HEK293T (cell line): ENCODE data around the gene CXCL14.
"Not testable (repeated sequence)": the region's sequence is repeated elsewhere in the genome, so short reads cannot be mapped to it uniquely, and the experiment has no call there.

Experiments used
- CTCF ChIA-PET: fragments of 350-600 bp; formaldehyde crosslinking; extraction: SDS; loops from one replicate; lab custom pipeline; 2021; ENCODE audit warnings: antibody characterized with exemption, inconsistent platforms; lab: Yijun Ruan, JAX
- POLR2A ChIA-PET: fragments of 350-600 bp; formaldehyde crosslinking; extraction: SDS; loops from one replicate; lab custom pipeline; 2020; ENCODE audit warnings: antibody characterized with exemption, inconsistent platforms; lab: Yijun Ruan, JAX
- DNase-seq: peaks from one replicate; pipeline ENCODE4 v3.0.0; 2012; ENCODE audit warnings: mixed read lengths; ENCODE audit errors: extremely low spot score
- ARNT ChIP-seq: fragments of 450-650 bp; IDR thresholded peaks from 2 replicates; pipeline ENCODE4 v1.6.1; 2017; ENCODE audit warnings: mild to moderate bottlenecking
- BHLHE40 ChIP-seq: fragments of 450-650 bp; IDR thresholded peaks from 2 replicates; pipeline ENCODE4 v1.6.1; 2016; ENCODE audit warnings: mild to moderate bottlenecking, moderate library complexity, borderline replicate concordance
- CTBP1 ChIP-seq: fragments of 450-650 bp; IDR thresholded peaks from 2 replicates; pipeline ENCODE4 v1.6.1; 2016; ENCODE audit warnings: borderline replicate concordance
- ELF4 ChIP-seq: fragments of 450-650 bp; IDR thresholded peaks from 2 replicates; pipeline ENCODE4 v1.6.1; 2017; ENCODE audit warnings: antibody characterized with exemption
- FOXA1 ChIP-seq: fragments of 450-650 bp; IDR thresholded peaks from 2 replicates; pipeline ENCODE4 v1.6.1; 2016; ENCODE audit warnings: mild to moderate bottlenecking
- FOXK2 ChIP-seq: fragments of 450-650 bp; IDR thresholded peaks from 2 replicates; pipeline ENCODE4 v1.6.1; 2016; ENCODE audit warnings: mild to moderate bottlenecking
- FOXM1 ChIP-seq: fragments of 450-650 bp; IDR thresholded peaks from 2 replicates; pipeline ENCODE4 v1.6.1; 2017; ENCODE audit warnings: mild to moderate bottlenecking, borderline replicate concordance
- HDGF ChIP-seq: fragments of 450-650 bp; IDR thresholded peaks from 2 replicates; pipeline ENCODE4 v1.6.1; 2017; ENCODE audit warnings: antibody characterized with exemption, borderline replicate concordance
- L3MBTL2 ChIP-seq: fragments of 450-650 bp; conservative IDR thresholded peaks from 2 replicates; pipeline ENCODE4 v1.6.1; 2016; ENCODE audit warnings: mild to moderate bottlenecking
- LEF1 ChIP-seq: fragments of 450-650 bp; IDR thresholded peaks from 2 replicates; pipeline ENCODE4 v1.6.1; 2017; ENCODE audit warnings: mild to moderate bottlenecking, borderline replicate concordance
- NFRKB ChIP-seq: fragments of 450-650 bp; IDR thresholded peaks from 2 replicates; pipeline ENCODE4 v1.6.1; 2016; ENCODE audit warnings: mild to moderate bottlenecking, moderate library complexity
- PKNOX1 ChIP-seq: fragments of 450-650 bp; IDR thresholded peaks from 2 replicates; pipeline ENCODE4 v1.6.1; 2016
- SP1 ChIP-seq: fragments of 450-650 bp; IDR thresholded peaks from 2 replicates; pipeline ENCODE4 v1.6.1; 2017
- SUZ12 ChIP-seq: fragments of 450-650 bp; IDR thresholded peaks from 2 replicates; pipeline ENCODE4 v1.6.1; 2016; ENCODE audit warnings: mild to moderate bottlenecking
- TARDBP ChIP-seq: fragments of 450-650 bp; IDR thresholded peaks from 2 replicates; pipeline ENCODE4 v1.6.1; 2016
- ZNF384 ChIP-seq: fragments of 450-650 bp; IDR thresholded peaks from 2 replicates; pipeline ENCODE4 v1.6.1; 2016

Gene CXCL14

GRCh38 chr5:135533794-135534193, 45.0 kb downstream of the CXCL14 start:
- CTCF ChIA-PET = interaction anchor here (1.1 to 1.7 kb wide), 3 partner anchors 34 to 71 kb away, joined by 4 to 11 read pairs (median 5); no protein-coding TSS in a partner anchor
- DNase-seq = no peak
- TF ChIP-seq LEF1 (no peak), FOXM1 (no peak), ZNF384 (no peak), BHLHE40 (no peak), L3MBTL2 (no peak), TARDBP (no peak), SUZ12 (no peak), CTBP1 (no peak), FOXA1 (no peak)
- POLR2A ChIA-PET = interaction anchor here (1.5 kb wide), 1 partner anchor 45 kb away, joined by 3 read pairs; no protein-coding TSS in a partner anchor

- TF ChIP-seq NFRKB (no peak), LEF1 (no peak), FOXA1 (no peak), TARDBP (no peak), L3MBTL2 (no peak), CTBP1 (no peak), FOXK2 (no peak), SUZ12 (no peak), HDGF (no peak), BHLHE40 (no peak), ELF4 (no peak), PKNOX1 (no peak), SP1 (no peak), FOXM1 (no peak), ZNF384 (no peak), ARNT (no peak)
- CTCF ChIA-PET = interaction anchor here (1.1 to 1.7 kb wide), 3 partner anchors 19 to 129 kb away, joined by 4 to 11 read pairs (median 6); no protein-coding TSS in a partner anchor
- POLR2A ChIA-PET = interaction anchor here (1.5 kb wide), 1 partner anchor 45 kb away, joined by 3 read pairs; no protein-coding TSS in a partner anchor
- DNase-seq = no peak
These were observed 45.5 kb downstream of the CXCL14 start for GRCh38 chr5:135533334-135533733.

GRCh38 chr5:135529576-135529975, 49.2 kb downstream of the CXCL14 start:
- CTCF ChIA-PET = interaction anchor here (0.7 kb wide), 1 partner anchor 8 kb away, joined by 3 read pairs; no protein-coding TSS in a partner anchor
- DNase-seq, POLR2A ChIA-PET: not testable (repeated sequence)

- peak; percentile 2 for DNase-seq
- POLR2A ChIA-PET = no interaction called here
- CTCF ChIA-PET = no interaction called here
- TF ChIP-seq HDGF (no peak), FOXA1 (no peak), ZNF384 (no peak), ARNT (no peak), L3MBTL2 (no peak), SUZ12 (no peak), LEF1 (no peak)
These were observed 51.9 kb downstream of the CXCL14 start for GRCh38 chr5:135526924-135527323.

- ChIA-PET POLR2A (no interaction called here), CTCF (no interaction called here)
- TF ChIP-seq SP1 = no peak
- no peak for TF ChIP-seq SUZ12
- TF ChIP-seq FOXM1 = no peak
- TF ChIP-seq FOXK2 = no peak
- no peak for TF ChIP-seq L3MBTL2
- no peak for TF ChIP-seq CTBP1
- no peak for TF ChIP-seq ELF4
- no peak for TF ChIP-seq LEF1
- TF ChIP-seq BHLHE40 = no peak
- TF ChIP-seq HDGF = no peak
- TF ChIP-seq PKNOX1 = no peak
- TF ChIP-seq TARDBP = no peak
- no peak for TF ChIP-seq FOXA1
- TF ChIP-seq NFRKB = no peak
- no peak for TF ChIP-seq ARNT
- TF ChIP-seq ZNF384 = no peak
- no peak for DNase-seq
These were observed 56.8 kb downstream of the CXCL14 start for GRCh38 chr5:135521964-135522363.
